ENCODE measurements around the gene ARMC9.
"Not testable (repeated sequence)": the region's sequence is repeated elsewhere in the genome, so short reads cannot be mapped to it uniquely, and the experiment has no call there.

ARMC9 gene

DNA sequence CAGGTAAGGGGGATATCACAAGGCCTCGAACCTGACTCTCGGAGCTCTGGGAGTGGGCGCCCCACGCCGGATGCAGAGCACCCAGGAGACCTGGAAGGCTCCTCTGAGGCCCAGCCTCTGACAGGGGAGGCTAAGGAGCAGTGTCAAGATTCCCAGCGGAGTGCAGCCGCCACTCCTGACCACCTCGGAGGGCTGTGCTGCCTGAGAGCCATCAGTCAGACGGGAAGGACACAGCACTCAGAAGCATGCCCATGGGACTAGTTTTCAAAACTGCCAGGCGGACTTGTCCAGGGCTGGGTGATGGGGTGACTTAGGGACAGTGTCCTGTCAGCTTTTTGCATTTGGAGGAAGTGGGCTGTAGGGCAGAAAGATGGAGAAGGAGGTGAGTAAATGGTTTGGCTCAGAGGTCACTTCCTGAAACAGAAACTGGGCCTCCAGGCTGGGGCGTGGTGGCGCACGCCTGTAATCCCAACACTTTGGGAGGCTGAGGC lies 162.5 kb downstream of the ARMC9 start:
- DNase-seq (ENCODE audit: low read depth in 2 of 2), result no peak

DNA sequence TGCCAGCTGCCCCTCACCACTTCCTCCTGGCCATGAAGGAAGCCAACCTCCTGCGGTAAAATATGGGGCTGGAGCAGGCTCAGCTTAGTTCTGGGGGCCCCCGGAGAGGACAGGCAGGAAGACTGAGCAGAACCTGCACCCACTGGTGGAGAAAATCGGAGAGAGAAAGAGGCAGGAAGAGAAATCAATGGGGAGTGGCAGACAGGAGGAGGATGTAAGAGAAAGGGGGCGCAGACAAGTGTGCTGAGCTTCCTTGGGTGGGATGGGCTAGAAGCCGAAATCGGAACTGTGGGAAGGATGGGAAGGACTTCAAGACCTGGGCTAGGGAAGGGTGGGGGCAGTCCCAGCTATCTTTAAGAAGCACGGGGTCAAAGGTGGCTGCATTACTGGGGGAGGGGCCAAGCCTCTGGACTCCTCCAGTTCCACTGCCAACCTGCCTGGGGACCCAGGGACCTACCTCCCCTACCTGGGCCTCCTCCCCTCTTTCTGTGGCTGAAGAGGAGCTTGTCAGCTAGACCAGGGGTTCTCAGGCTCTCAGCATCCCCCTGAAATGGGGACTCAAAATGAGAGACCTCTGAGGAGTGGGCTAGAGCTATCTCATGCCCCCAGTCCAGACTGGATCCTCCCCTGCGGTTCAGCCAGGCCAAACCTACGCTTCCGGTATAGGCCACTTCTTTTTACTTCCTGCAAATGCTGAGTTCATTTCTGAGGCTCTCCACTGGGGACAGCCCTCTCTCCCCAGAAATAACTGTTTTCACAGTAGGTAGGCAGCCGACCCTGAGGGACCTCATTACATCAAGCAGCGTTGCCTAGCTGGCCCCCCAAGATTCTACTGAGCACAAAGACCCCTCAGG lies 163.5 kb downstream of the ARMC9 start:
- no peak for DNase-seq (ENCODE audit: low read depth in 2 of 2)

DNA sequence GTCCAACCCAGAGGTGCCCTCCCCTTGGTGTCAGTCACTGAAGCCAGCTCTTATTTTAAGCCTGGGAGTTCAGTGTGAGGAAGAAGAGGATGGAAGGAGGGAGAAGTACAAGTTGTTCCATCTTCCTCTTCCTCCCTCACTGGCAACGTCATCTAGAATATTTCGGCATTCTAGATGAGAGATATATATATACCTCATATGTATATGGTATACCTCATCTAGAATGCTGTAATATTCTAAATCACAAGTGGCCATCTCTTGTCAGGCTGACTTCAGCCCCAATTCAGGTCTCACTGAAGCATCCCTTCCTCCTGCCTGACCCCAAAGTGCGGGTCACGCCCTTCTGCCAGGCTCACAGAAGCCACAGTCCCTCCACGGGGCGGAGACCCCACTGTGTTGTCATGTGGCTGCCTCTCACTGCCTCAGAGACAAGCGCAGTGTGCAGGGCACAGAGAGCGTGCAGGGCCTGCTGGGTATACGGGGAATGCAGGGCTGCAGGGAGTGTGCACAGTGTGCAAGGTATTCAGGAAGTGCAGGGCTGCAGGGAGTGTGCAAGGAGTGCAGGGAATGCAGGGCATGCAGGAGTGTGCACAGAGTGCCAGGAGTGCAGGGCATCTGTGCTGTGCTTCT lies 164.2 kb downstream of the ARMC9 start:
- DNase-seq (ENCODE audit: low read depth in 2 of 2), result no peak

DNA sequence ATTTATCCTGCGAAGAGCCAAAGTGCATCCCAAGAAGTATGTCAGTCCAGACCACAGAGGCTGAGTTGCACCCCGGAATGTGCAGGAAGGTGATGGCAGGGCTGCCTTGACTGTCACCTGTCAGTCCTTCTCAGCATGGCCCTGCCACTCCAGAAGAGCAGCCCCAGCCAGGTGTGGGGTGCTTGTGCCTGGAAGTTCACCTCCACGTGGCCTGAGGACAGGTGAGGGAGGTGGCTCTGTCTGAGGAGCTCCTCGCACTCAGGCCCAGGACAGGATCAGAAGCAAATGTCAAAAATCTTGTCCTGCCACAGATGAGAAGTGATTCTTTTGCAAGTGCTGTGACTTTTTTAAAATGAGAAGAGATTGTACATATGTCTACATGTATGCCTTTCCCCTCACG lies 165.6 kb downstream of the ARMC9 start:
- DNase-seq (ENCODE audit: low read depth in 2 of 2), result no peak

DNA sequence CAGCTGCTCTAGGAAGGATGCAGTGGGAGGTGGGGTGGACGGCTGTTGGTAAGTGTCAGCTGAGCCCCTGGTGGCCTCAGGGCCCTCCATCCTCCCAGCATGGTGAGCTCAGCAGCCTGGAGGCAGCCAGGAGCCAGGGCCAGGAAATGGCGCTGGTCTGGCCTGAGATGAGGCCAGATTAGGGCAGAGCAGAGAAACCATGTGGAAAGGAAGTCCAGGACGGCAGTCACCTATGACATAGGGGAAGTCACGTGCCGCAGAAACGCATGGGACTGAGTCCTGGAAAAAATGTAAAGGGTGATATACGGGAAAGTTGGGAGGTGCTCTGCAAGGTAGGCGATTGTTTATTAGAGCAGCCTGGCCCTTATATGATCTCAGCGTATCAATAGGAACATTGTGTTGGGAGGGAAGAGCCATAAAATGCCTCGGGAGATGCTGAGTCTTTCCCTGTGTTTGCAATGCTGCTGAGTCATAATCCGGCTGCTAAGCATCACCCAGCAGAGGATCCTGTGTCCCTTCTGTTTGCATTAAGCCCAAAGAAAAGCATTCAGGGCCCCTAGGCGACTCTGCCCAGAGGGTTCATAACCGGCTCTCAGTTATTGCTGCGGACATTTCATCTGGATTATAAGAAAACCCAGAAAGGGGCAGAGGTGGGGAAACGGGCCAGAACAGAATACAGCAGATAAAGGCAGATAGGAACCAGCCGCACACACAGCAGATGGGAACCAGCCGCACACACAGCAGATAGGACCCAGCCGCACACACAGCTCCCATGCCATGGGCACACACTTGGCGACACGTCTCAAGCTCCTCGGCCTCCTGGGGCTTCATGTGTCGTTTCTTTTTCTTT lies 166.8 kb downstream of the ARMC9 start:
- DNase-seq (ENCODE audit: low read depth in 2 of 2), result no peak

DNA sequence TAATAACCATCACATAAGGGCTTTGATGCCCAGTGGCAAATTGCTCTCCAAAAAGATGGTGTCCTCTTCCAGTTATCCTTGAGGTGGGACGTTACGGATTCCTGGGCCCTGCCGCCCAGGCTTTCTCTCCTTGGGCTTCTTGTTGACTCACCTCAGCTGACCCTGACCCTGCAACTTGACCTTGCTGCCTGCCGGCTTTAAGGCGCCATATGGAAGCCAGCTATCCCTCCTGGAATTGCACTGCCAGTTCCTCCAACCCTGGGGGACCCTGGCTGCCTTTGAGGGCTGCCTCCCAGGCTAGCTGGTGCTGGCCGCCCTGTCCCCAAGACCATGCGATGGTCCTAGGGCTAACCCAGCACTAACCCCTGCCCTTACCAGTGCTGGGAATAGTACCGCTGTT lies 168.7 kb downstream of the ARMC9 start:
- DNase-seq (ENCODE audit: low read depth in 2 of 2), result no peak

DNA sequence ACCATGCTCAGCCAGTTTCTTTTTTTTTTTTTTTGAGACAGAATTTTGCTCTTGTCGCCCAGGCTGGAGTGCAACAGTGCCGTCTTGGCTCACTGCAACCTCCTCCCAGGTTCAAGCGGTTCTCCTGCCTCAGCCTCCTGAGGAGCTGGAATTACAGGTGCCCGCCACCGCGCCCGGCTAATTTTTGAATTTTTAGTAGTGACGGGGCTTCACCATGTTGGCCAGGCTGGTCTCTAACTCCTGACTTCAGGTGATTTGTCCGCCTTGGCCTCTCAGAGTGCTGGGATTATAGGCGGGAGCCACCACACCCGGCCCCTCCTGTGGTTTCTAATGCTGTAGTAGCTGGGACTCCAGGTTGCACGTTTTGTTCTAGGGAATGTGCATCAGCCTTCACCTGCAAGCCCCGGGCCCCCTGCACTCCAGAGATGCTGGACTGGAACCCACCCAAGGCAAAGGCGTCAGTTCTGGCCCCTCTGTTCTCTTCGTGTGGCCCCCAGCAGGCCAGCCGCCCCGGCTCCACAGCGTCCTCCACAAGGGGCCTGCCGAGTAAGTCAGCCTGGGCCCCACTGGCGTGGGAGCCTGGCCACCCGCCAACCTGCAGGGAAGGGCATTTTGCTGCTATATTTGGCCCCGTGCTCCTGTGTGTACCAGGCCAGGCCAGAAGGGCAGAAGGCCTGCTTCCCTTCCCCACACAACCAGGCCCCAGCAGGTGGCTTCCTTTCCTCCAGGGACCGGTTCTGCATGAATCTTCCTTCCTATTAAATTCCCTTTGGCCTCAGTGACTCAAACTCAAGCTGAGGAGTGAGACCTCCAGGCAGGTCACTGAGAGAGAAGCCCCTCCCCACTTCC lies 171.4 kb downstream of the ARMC9 start:
- no peak for DNase-seq (ENCODE audit: low read depth in 2 of 2)

DNA sequence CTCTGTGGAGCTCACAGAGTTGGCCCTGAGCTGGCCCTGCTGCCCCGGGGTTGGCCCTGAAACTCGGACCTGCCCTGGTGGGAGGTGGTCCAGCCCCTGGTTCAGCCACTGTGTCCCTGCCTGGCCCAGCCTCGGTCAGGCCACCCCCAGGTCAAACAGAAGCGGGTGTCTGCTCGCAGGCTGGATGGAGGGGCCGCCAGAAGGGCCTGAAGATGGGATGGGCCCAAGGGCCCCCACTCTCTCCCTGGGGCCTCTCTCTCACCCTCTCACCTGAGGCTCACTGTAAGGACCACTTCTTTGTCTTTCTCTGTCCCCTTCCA lies 172.0 kb downstream of the ARMC9 start:
- DNase-seq (ENCODE audit: low read depth in 2 of 2), result no peak

DNA sequence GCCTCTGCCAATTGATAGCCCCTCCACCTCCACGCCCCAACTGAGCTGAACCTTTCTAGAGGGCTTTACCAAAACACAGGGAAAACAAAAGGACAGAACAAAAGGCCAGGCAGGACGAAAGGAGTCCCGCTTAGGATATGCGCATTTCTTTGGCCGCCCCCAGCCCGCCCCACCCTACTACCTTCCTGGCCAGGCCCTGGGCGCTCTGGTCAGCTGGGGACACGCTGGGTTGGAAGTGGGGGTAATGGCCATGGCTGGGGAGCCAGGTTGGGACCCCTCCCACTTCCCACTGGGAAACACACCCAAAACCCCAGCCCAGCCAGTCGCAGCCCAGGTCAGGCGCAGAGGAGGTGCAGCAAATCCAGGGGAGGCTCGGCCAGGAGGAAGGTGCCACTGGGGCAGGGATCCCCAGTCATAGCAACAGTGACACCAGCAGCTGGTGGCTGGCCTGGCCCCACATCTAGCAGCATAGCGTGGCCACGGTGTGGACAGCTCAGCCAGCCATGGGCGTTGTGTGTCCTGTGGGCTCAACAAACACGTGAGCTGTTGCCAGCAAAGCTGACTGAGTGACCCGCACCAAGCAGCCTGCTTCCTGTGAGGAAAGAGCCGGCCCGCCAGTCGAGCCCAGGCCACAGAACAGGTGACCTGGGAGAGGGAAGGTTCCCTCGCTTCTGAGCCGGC lies 172.5 kb downstream of the ARMC9 start:
- no peak for DNase-seq (ENCODE audit: low read depth in 2 of 2)

DNA sequence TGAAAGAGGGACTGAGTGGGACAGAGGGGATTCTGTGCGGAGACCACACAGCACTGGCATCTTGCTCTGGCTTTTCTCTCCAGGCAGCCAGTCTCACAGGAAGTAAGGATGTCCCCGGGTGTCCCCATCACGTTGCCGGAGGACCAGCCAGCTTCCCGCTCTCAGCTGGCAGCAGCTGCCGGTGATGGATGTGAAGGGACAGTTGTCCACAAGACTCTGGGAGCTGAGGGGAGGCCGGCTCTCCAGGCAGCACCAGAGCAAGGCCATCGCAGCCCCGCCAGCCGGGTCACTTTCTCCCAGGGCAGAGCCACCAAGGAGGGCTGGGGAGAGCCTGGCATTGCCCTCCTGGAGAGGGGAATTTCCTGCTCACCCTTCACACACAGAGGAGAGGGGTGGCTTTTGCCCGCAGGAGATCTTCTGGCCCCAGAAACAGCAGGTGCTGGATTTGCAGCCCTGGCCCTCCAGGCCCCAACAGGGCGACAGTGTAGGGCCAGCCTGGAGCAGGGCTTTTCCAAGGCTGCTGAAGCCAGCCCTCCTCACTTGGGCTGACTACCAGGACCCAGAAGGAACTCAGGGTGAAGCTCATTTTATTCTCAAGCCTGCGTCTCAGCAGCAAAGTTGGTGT lies 173.1 kb downstream of the ARMC9 start:
- DNase-seq (ENCODE audit: low read depth in 2 of 2), result no peak

DNA sequence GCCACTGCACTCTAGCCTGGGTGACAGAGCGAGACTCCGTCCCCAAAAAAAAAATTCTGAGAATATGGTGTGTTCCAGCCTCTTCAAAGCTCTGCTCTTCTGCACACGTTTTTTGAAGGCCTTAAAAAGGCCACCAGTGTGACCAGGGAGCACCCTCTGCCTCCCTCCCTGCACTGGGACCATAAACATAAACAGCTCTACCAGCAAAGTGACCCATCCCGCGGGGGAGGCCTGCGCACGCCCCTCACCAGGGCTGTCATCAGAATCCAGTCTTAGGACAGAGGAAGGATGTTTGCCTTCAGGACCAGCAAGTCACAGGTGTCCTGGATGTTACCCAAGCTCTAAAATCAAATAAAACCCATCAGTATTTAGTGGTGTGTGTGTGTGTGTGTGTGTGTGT lies 173.9 kb downstream of the ARMC9 start:
- no peak for DNase-seq (ENCODE audit: low read depth in 2 of 2)

DNA sequence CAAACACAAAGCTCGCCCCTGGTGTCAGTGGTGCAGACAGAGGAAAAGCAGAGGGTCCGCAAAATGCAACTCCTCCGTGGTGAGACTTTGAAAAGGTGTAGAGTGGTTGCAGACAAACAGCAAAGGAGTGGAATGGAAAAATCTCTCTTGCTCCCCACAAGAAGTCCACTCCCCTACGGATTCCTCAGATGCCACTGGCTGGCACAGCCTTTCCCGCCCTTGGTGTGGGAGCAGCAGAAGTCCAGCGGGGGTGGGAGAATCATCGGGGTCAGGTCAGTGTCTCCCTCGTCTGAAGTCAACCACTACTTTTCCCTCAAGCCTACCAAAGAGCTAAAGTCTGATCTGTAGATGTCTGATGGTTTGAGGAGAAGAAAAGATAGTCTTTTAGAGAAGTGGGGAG lies 174.8 kb downstream of the ARMC9 start:
- DNase-seq (ENCODE audit: low read depth in 2 of 2), result no peak

DNA sequence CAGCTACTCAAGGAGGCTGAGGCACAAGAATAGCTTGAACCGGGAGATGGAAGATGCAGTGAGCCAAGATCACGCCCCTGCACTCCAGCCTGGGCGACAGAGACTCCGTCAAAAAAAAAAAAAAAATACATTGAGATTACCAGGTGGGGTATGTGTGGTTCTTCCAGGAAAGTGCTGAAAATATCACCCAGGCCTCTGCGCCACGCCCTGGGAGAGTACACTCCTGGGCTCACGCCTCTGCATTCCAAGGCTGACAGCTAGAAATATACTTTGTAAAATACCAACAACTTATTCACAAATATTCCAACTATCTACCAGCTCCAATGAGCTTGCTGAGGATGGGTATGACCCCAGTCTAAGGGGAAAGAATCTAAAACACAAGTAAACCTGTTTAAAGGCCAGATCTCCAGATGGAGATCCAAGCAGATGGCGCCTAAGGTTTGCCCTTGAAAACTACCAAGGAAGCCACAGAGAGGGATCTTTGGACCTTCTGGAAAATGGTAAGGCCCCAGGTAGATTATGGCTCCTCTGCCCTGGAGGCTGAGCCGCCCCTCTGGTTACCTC lies 175.4 kb downstream of the ARMC9 start:
- DNase-seq (ENCODE audit: low read depth in 2 of 2), result no peak

DNA sequence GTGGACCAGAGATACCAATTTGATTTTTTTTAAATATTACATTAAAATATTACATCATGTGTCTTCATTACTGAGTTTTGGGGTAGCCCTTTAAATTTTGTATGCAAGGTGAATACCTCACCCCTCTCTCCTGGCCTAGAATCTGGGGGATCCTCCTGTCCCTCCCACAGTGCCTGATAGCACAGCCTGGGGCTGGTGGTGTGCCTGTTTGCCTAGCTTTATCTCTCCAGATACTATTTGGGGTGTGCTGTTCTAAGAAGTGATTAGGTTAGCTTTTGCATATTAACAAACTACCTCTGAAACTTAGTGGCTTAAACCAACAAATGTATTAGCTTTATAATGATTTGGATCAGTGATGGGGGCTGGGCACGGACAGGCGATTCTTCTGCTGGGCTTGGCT lies 176.3 kb downstream of the ARMC9 start:
- no peak for DNase-seq (ENCODE audit: low read depth in 2 of 2)

DNA sequence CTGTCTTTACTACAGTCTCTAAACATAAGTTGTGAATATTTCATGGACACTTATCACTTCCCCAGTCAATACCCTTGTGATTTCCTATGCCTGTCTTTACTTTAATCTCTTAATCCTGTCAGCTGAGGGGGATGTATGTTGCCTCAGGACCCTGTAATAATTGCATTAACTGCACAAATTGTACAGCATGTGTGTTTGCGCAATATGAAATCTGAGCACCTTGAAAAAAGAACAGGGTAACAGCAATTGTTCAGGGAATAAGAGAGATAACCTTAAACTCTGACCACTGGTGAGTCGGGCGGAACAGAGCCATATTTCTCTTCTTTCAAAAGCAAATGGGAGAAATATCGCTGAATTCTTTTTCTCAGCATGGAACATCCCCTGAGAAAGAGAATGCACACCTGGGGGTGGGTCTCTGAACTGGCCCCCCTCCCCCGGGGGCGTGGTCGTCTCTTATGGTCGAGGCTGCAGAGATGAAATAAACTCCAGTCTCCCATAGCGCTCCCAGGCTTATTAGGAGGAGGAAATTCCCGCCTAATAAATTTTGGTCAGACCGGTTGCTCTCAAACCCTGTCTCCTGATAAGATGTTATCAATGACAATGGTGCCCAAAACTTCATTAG lies 177.7 kb downstream of the ARMC9 start:
- DNase-seq (ENCODE audit: low read depth in 2 of 2), result not testable (repeated sequence)

DNA sequence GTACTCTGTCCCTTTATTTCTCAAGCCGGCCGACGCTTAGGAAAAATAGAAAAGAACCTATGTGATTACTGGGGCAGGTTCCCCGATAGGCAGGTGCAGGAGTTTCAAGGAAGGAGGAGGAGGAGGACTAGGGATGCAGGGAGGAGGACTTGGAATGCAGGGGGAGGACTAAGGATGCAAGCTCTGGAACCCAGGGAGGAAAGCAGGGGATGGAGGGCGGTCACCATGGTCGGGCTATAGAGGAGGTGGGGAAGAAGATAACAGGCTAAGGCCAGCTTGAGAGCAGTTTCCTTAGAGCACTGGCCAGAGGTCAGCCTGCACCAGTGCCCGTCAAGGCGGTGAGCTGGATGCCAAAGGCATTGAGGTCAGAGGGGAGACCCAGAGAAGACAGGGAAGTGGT lies 178.4 kb downstream of the ARMC9 start:
- DNase-seq (ENCODE audit: low read depth in 2 of 2), result no peak

DNA sequence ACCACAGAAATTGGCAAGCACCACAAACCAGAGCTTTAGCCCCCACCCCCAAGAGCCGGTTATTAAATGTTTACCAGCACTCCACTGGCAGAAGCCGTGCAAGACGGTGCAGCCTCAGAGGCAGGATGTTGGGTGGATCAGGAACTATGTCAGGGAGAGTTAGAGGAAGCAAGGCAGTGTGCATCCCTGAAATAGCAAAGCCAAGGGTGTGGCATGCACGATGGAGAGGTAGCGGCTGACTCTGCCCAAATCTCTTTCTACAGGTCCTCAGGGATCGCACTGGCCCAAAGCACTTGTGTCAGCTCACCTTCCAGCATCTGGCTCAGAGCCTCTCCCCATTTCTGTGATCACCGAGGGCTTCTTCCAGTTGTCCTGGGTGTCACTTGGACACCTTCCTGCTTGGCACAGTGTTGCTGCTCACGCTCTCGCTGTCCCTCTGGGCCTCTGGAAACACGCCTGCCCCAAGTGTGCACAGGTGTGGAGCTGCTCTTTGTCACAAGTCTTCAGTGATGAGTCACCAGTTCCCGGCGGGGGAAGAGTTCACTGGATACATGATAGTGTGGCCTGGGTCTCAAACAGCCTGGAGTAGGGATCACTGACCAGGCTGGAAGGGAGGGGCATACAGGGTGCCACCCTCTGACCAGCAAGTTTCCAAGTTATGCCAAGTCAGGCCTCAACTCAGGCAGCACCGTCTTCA lies 179.7 kb downstream of the ARMC9 start:
- DNase-seq (ENCODE audit: low read depth in 2 of 2), result no peak

DNA sequence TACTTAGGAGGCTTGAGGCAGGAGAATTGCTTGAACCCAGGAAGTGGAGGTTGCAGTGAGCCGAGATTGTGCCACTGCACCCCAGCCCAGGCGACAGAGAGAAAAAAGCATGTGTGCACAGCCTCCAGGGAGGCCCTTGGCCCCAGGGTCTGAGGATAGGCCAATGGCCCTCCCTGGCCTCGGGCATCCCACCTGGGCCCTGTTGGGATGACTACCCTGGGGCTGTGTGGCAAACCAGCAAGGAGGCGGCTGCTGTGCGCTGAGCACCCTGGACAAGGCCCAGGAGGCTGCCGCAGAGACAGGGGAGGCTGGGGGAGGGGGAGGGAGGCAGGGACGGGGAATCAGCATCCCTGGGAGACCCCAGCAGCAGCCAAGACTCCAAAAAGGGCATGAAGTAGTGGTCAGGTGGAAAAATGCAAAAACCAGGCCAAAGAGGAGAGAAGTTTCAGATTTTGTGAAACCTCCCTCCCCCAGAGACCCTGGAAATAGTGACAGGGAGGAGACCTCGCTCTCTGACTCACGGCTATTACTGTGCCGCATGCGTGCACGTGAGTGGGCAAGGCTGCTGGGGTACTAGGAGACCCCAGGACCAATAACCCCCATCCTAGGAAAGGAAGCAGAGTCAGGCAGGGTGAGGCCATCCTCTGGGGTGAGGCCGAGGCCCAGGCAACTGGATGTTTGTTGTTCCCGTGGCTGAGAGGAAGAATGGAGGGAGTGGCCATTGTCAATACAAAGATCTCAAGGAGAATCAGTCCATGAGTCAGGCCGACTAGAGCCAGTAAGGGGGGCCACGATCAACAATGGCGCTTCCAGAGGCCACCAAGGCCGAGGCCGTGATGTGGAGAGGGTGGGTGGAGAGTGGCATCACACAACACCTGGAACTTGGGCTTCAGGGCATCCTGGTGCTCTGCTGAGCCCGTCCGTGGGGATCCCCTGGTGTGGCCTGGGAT lies 181.1 kb downstream of the ARMC9 start:
- DNase-seq (ENCODE audit: low read depth in 2 of 2), result no peak

Measured in activated CD4-positive, alpha-beta T cell treated with anti-CD3 and anti-CD28 coated beads for 24 hours (primary cell).